Vagina (tissue), 2 donors: ENCODE measurements around the gene MVD.
A peak's percentile ranks its signal among the peaks of the same experiment; 100 is the strongest.

Experiments
- POLR2A ChIP-seq, 2 donors: fragments of 450-650 bp; IDR thresholded peaks; one replicate each; pipeline ENCODE4 v1.6.1; 2017; ENCODE audit warnings: antibody characterized with exemption in 2 of 2, mild to moderate bottlenecking in 2 of 2, moderate library complexity in 2 of 2
- POLR2AphosphoS5 ChIP-seq, 2 donors: sonication (generic); formaldehyde crosslinking; IDR thresholded peaks; one replicate each; pipeline ENCODE4 v1.9.0; 2017; ENCODE audit warnings: antibody characterized with exemption in 2 of 2, mild to moderate bottlenecking in 2 of 2, low read depth in 1 of 2; ENCODE audit not compliant: insufficient read depth in 1 of 2
- TF ChIP-seq, protein P1 (sequence below), 3 experiments: fragments of 450-650 bp in 2 of 3; fragments of 200-600 bp in 1 of 3; sonication (generic) in 1 of 3; IDR thresholded peaks; one replicate each; pipeline ENCODE4 v1.5.1; 2017 to 2019; ENCODE audit warnings: antibody characterized with exemption in 3 of 3, mild to moderate bottlenecking in 2 of 3, moderate library complexity in 2 of 3

DNA sequence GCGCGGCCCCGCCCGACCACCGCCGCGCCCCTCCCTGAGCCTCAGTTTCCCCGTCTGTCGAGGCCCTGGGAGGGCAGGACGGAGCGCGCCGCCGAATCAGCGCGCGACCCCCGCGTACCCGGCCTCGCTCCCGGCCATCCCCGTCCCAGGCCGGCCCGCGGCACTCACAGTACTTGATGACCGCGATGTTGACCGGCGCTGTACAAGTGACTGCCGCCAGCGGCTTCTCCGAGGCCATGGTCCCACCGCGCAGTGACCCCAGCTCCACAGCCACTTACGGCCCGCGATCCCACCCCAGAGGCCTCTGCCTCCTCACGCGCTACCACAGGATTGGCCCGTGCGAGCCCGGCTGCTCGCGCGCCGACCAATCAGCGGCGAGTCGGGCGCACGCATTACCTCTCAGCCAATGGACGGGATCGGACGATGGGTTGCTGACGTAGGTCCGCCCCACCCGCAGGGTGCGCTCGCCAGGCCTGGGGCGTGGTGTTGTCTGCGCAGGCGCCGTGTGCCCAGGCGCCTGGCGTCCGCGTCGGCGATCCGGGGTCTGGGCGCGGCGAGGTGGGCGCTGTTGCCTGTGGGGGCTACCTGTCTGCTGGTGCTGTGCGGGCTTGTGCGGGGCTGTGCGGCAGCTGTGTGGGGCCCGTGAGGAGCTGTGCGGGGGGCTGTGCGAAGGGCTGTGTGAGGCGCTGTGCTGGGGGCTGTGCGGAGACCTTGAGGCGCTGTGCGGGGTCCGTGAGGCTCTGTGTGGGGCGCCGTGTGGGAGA is at the start of gene MVD:
- TF ChIP-seq, protein P1, sequence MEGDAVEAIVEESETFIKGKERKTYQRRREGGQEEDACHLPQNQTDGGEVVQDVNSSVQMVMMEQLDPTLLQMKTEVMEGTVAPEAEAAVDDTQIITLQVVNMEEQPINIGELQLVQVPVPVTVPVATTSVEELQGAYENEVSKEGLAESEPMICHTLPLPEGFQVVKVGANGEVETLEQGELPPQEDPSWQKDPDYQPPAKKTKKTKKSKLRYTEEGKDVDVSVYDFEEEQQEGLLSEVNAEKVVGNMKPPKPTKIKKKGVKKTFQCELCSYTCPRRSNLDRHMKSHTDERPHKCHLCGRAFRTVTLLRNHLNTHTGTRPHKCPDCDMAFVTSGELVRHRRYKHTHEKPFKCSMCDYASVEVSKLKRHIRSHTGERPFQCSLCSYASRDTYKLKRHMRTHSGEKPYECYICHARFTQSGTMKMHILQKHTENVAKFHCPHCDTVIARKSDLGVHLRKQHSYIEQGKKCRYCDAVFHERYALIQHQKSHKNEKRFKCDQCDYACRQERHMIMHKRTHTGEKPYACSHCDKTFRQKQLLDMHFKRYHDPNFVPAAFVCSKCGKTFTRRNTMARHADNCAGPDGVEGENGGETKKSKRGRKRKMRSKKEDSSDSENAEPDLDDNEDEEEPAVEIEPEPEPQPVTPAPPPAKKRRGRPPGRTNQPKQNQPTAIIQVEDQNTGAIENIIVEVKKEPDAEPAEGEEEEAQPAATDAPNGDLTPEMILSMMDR (IDR thresholded peaks at IDR 0.05), result no peak
- TF ChIP-seq POLR2A (IDR thresholded peaks at IDR 0.05), result peak in 1 of 2 donors; percentile 53
- peak; percentile 86 to 90 for TF ChIP-seq POLR2AphosphoS5 (IDR thresholded peaks at IDR 0.05; ENCODE audit: insufficient read depth in 1 of 2, low read depth in 1 of 2)
